Ishikawa (cell line): ENCODE results near the gene STXBP5.

Experiments
- YY1 ChIP-seq: IDR thresholded peaks from 2 replicates; pipeline ENCODE4 v1.6.1; 2012; ENCODE audit warnings: low read depth
- TF ChIP-seq, protein P1 (sequence below): IDR thresholded peaks from 2 replicates; pipeline ENCODE4 v1.6.1; 2012; ENCODE audit warnings: low read depth, mild to moderate bottlenecking

- TF ChIP-seq, protein P1, sequence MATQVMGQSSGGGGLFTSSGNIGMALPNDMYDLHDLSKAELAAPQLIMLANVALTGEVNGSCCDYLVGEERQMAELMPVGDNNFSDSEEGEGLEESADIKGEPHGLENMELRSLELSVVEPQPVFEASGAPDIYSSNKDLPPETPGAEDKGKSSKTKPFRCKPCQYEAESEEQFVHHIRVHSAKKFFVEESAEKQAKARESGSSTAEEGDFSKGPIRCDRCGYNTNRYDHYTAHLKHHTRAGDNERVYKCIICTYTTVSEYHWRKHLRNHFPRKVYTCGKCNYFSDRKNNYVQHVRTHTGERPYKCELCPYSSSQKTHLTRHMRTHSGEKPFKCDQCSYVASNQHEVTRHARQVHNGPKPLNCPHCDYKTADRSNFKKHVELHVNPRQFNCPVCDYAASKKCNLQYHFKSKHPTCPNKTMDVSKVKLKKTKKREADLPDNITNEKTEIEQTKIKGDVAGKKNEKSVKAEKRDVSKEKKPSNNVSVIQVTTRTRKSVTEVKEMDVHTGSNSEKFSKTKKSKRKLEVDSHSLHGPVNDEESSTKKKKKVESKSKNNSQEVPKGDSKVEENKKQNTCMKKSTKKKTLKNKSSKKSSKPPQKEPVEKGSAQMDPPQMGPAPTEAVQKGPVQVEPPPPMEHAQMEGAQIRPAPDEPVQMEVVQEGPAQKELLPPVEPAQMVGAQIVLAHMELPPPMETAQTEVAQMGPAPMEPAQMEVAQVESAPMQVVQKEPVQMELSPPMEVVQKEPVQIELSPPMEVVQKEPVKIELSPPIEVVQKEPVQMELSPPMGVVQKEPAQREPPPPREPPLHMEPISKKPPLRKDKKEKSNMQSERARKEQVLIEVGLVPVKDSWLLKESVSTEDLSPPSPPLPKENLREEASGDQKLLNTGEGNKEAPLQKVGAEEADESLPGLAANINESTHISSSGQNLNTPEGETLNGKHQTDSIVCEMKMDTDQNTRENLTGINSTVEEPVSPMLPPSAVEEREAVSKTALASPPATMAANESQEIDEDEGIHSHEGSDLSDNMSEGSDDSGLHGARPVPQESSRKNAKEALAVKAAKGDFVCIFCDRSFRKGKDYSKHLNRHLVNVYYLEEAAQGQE, result no peak
- no peak for TF ChIP-seq YY1
These were observed 34.7 kb upstream of the STXBP5 start for GRCh38 chr6:147169529-147169928.
